ENCODE measurements around the gene ASCL1.

The ASCL1 gene

DNA sequence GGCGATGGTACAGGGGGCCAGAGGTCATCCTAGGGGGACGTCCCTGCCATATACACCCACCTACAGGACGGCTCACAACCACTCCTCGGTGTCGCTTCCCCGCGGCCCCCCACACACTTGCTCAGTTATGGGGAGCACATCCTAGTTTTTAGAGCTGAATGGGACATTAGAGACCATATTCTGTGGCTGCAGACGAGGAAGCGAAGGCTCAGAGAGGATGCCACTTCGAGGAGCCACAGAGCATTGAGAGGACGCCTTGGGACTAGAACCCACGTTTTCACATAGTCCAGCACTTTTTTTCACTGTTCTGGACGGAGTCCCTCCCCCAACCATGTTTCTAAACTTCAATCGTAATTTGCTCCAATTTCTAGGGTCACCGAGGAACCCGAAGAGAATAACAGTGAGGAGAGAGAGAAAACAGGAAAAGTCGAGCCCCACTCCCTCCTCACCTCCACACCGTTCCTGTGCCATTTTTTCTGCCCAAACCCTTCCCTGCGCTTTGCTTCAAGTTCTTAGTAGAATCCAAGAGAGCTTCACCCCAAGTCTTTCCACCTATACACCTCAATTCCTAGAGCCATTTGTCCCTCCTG lies 641 bp upstream of the ASCL1 start:
- TF ChIP-seq, protein P1, sequence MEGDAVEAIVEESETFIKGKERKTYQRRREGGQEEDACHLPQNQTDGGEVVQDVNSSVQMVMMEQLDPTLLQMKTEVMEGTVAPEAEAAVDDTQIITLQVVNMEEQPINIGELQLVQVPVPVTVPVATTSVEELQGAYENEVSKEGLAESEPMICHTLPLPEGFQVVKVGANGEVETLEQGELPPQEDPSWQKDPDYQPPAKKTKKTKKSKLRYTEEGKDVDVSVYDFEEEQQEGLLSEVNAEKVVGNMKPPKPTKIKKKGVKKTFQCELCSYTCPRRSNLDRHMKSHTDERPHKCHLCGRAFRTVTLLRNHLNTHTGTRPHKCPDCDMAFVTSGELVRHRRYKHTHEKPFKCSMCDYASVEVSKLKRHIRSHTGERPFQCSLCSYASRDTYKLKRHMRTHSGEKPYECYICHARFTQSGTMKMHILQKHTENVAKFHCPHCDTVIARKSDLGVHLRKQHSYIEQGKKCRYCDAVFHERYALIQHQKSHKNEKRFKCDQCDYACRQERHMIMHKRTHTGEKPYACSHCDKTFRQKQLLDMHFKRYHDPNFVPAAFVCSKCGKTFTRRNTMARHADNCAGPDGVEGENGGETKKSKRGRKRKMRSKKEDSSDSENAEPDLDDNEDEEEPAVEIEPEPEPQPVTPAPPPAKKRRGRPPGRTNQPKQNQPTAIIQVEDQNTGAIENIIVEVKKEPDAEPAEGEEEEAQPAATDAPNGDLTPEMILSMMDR (IDR thresholded peaks at IDR 0.05; ENCODE audit: low read depth, low read length, missing control alignments): no peak
- no peak for DNase-seq (ENCODE audit: low read depth)
- no peak overlapping the region for H3K4me3 ChIP-seq (ENCODE audit: low read depth, low read length)
- in situ Hi-C loops (cut with HindIII; ENCODE audit: low sequenced_read_pairs): no loop called here

DNA sequence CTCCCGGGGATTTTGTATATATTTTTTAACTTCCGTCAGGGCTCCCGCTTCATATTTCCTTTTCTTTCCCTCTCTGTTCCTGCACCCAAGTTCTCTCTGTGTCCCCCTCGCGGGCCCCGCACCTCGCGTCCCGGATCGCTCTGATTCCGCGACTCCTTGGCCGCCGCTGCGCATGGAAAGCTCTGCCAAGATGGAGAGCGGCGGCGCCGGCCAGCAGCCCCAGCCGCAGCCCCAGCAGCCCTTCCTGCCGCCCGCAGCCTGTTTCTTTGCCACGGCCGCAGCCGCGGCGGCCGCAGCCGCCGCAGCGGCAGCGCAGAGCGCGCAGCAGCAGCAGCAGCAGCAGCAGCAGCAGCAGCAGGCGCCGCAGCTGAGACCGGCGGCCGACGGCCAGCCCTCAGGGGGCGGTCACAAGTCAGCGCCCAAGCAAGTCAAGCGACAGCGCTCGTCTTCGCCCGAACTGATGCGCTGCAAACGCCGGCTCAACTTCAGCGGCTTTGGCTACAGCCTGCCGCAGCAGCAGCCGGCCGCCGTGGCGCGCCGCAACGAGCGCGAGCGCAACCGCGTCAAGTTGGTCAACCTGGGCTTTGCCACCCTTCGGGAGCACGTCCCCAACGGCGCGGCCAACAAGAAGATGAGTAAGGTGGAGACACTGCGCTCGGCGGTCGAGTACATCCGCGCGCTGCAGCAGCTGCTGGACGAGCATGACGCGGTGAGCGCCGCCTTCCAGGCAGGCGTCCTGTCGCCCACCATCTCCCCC lies 777 bp downstream of the ASCL1 start:
- peak overlapping the region; percentile 39 for H3K4me3 ChIP-seq (ENCODE audit: low read depth, low read length)
- TF ChIP-seq, protein P1 (IDR thresholded peaks at IDR 0.05; ENCODE audit: low read depth, low read length, missing control alignments): no peak
- peak; percentile 2 for DNase-seq (ENCODE audit: low read depth)
- in situ Hi-C loops (cut with HindIII; ENCODE audit: low sequenced_read_pairs): no loop called here

DNA sequence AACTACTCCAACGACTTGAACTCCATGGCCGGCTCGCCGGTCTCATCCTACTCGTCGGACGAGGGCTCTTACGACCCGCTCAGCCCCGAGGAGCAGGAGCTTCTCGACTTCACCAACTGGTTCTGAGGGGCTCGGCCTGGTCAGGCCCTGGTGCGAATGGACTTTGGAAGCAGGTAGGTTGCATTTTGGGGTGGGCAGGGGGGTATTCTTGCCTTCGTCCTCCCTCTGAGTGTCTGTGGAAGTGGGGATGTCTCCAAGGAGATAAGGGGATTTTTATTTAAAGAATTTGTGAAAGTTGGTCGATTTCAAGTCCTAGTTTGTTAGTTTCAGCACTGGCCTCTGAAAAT lies 1.3 kb downstream of the ASCL1 start:
- in situ Hi-C loops (cut with HindIII; ENCODE audit: low sequenced_read_pairs): no loop called here

DNA sequence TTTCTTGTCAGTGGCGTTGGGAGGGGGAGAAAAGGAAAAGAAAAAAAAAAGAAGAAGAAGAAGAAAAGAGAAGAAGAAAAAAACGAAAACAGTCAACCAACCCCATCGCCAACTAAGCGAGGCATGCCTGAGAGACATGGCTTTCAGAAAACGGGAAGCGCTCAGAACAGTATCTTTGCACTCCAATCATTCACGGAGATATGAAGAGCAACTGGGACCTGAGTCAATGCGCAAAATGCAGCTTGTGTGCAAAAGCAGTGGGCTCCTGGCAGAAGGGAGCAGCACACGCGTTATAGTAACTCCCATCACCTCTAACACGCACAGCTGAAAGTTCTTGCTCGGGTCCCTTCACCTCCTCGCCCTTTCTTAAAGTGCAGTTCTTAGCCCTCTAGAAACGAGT lies 1.9 kb downstream of the ASCL1 start:
- no peak overlapping the region for H3K4me3 ChIP-seq (ENCODE audit: low read depth, low read length)
- no peak for DNase-seq (ENCODE audit: low read depth)
- in situ Hi-C loops (cut with HindIII; ENCODE audit: low sequenced_read_pairs): no loop called here
- TF ChIP-seq, protein P1 (IDR thresholded peaks at IDR 0.05; ENCODE audit: low read depth, low read length, missing control alignments): no peak

More for the DNA sequence above, 1.3 kb downstream of the ASCL1 start:
- no peak overlapping the region for H3K4me3 ChIP-seq (ENCODE audit: low read depth, low read length)
- DNase-seq (ENCODE audit: low read depth): no peak
- TF ChIP-seq, protein P1 (IDR thresholded peaks at IDR 0.05; ENCODE audit: low read depth, low read length, missing control alignments): no peak

DNA sequence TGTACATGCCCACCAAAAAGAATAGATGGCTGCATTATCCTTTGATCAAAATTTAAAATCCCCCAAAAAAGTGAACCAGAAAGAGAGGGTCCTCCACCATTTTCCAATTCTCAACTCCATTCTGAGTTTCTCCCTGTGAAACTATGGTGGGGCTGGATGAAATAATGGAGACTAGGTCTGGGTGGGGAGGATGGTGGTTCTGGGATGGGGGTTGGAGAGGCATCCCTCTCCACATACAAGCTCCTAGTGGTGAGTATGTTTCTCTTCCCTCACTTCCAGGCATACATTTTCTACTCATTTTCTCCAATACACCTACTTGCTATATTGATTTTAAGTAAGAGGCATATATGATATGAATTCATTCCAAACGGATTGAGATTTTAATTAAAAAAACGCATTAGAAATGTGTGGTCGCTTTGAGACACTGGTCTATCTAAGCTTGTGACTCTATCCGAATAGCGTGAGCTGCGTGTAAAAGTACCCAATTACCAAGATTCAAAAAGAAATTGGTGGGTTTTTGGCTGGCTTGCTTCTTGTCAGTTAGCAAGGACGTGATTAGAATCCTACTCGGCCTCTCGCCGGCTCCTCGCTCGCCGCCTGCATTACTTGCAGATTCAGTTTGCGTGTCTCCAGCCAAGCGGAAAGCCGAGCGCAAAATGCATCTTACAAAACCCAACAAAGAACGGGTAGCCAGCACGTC lies 3.4 kb downstream of the ASCL1 start:
- in situ Hi-C loops (cut with HindIII; ENCODE audit: low sequenced_read_pairs): no loop called here
- TF ChIP-seq, protein P1 (IDR thresholded peaks at IDR 0.05; ENCODE audit: low read depth, low read length, missing control alignments): no peak
- H3K4me3 ChIP-seq (ENCODE audit: low read depth, low read length): no peak overlapping the region

DNA sequence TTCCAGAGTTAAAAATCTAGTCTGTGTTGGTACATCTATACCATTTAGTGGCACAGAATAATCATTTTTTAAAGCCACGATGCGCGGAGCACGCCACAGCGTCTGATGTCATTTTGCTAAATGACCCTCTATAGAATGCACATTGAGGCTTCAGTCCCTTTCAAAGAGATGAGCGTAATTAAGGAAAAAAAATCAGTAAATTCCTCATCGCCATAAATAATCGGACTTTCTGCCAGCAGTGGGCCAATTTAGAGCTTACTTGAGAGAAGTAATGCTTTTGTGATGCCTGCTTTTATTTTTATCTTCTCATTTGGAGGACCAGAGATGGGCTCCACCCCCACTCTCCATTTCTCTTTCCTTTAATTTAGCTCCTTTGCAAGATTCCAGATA lies 4.0 kb downstream of the ASCL1 start:
- no peak for DNase-seq (ENCODE audit: low read depth)
- in situ Hi-C loops (cut with HindIII; ENCODE audit: low sequenced_read_pairs): no loop called here
- TF ChIP-seq, protein P1 (IDR thresholded peaks at IDR 0.05; ENCODE audit: low read depth, low read length, missing control alignments): no peak
- H3K4me3 ChIP-seq (ENCODE audit: low read depth, low read length): no peak overlapping the region

More for the DNA sequence above, 3.4 kb downstream of the ASCL1 start:
- no peak for DNase-seq (ENCODE audit: low read depth)

Data from astrocyte of the cerebellum (primary cell).